GM10266 (cell line): ENCODE measurements around the gene PRMT3.
A peak's percentile ranks its signal among the peaks of the same experiment; 100 is the strongest.

ENCODE experiments used
- DNase-seq: peaks from one replicate; pipeline ENCODE4 v3.0.0; 2012; ENCODE audit errors: extremely low spot score
- CTCF ChIP-seq: IDR thresholded peaks from 2 replicates; pipeline ENCODE4 v1.5.1; 2012; ENCODE audit warnings: mild to moderate bottlenecking, low read depth; ENCODE audit not compliant: control insufficient read depth, insufficient read depth; ENCODE audit errors: missing control alignments

The PRMT3 gene

DNA sequence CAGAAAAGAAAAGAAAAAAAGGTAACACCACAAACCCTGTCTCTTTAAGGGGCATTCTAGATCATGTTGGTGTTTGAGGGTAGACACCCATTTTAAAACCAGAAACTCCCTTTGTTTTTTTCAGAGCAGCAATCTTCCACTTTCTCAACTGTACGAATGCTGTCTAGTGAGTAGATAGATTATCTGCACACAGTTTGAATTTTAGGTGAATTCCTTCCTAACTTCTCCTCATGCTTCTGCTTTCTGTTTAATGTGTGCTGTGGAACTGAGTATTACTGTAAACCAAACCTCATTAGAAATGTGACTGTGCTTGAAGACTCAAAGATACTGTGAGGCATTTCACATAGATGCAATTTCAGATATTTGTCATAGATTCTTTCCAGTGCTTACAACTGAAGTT, 102.4 kb downstream of the PRMT3 start:
- peak; percentile 10 for DNase-seq
- no peak for TF ChIP-seq CTCF

DNA sequence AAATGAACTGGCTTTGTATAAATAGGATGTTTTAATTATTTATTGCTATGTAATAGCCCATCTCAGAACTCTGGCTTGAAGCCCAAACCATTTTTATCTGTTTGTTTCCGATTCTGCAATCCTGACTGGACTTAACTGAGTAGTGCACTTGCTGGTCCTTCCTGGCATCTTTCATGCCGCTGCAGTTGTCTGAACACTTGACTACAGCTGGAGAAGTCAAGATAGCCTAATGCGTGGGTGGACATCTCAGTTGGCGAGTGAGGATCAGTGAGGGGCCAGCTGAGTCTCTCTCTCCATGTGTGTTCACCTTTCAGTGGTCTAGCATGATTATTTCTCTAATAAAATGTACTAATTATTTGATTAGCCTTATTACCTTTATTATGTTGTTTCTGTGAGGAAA, 105.8 kb downstream of the PRMT3 start:
- no peak for DNase-seq
- no peak for TF ChIP-seq CTCF

GRCh38 chr11:20497124-20497792, 109.7 kb downstream of the PRMT3 start:
- TF ChIP-seq CTCF: no peak
- DNase-seq: no peak

GRCh38 chr11:20501252-20501651, 113.7 kb downstream of the PRMT3 start:
- TF ChIP-seq CTCF: no peak
- no peak for DNase-seq

GRCh38 chr11:20501971-20502370, 114.5 kb downstream of the PRMT3 start:
- no peak for TF ChIP-seq CTCF
- DNase-seq: no peak

GRCh38 chr11:20511982-20512381, 124.5 kb downstream of the PRMT3 start:
- DNase-seq: no peak
- no peak for TF ChIP-seq CTCF

DNA sequence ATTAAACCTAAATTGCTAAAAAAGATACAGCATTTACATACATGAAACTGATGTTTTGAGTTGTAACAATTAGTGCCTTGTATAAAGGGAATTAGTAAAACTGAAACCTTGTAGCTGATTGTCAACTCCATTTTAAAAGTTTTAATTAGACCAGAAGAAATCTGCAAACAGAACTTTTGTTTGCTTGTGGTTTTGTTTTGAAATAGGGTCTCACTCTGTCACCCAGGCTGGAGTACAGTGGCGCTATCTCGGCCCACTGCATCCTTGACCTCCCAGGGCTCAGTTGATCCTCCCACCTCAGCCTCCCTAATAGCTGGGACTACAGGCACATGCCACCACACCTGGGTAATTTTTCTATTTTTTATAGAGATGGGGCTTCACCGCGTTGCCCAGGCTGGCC, 125.4 kb downstream of the PRMT3 start:
- DNase-seq: no peak

More for the DNA sequence above, 125.4 kb downstream of the PRMT3 start:
- TF ChIP-seq CTCF: no peak
